HG03558 (cell line): ENCODE data around the gene BAX.

Experiments
- ATAC-seq: cut with Tn5 transposase; IDR thresholded peaks from one replicate; pipeline ENCODE4 v1.9.1; 2021; ENCODE audit warnings: moderate number of reproducible peaks; ENCODE audit not compliant: unreplicated experiment; ENCODE audit errors: extremely low read depth

Gene BAX

DNA sequence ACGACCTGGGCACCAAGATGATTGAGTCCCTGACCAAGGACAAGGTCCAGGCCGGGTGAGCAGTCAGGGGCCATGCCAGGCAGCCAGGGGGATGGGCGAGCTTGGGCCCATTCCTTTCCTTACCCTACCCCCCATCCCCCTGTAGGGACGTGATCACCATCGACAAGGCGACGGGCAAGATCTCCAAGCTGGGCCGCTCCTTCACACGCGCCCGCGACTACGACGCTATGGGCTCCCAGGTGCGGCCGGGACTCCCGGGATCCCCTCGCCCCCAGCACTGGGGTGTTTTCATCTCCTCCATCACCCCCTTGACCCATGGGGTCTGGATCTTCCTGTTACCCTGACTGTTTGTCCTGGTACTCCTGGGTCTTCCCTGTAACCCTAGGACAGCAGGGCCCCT, 55.2 kb downstream of the BAX start:
- no peak for ATAC-seq

DNA sequence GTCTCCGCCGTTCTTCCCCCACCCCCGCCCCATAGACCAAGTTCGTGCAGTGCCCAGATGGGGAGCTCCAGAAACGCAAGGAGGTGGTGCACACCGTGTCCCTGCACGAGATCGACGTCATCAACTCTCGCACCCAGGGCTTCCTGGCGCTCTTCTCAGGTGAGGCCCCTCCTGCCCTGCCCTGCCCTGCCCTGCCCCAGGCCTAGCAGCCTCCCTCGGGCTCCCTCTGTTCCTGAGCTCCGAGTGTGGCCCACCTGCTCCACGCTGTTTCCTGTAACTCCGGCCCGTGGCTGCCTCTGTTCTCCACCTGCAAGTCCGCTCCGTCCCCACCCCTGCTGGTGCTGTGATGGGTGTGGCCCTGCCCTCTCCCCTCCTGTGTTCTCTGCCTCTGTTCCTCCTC, 55.8 kb downstream of the BAX start:
- no peak for ATAC-seq

DNA sequence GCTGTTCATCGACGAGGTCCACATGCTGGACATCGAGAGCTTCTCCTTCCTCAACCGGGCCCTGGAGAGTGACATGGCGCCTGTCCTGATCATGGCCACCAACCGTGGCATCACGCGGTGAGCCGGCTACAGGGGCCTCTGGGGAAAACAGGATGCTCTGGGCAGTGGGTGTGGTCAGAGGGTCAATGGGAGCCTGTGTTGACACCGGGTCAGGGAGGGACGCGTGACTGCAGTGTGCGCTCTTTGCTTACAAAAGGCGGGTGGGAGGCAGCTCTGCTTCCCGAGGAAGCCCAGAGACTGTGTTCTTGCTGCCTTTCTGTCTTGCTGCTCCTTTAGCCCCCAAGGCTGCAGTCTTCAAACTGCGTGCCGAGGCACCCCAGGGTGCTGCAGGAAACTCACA, 56.5 kb downstream of the BAX start:
- no peak for ATAC-seq
